HepG2 (cell line): ENCODE results near the gene SHISA5. TPM values are rescaled to one million over a fixed set of nuclear protein-coding genes. Genes with fewer than 3 reads are reported as not detected.

ENCODE experiments used
- GABPA ChIP-seq, 2 experiments: IDR thresholded peaks; 2 replicates each; pipeline ENCODE4 v1.6.1; 2011 to 2016; ENCODE audit warnings: low read depth in 2 of 2, low read length in 1 of 2, missing biosample characterization in 1 of 2, missing genetic modification characterization in 1 of 2
- PHB2 ChIP-seq: fragments of 450-650 bp; IDR thresholded peaks from 2 replicates; pipeline ENCODE4 v1.6.1; 2018; ENCODE audit not compliant: partially characterized antibody
- RFX5 ChIP-seq: IDR thresholded peaks from 2 replicates; pipeline ENCODE4 v1.6.1; 2011; ENCODE audit warnings: low read depth, low read length, improper control_type of control experiment
- TSC22D2 ChIP-seq: sonication (generic); formaldehyde crosslinking; IDR thresholded peaks from 2 replicates; pipeline ENCODE4 v1.5.1; 2020; ENCODE audit warnings: missing genetic modification reagents, mild to moderate bottlenecking, borderline replicate concordance
- ZNF674 ChIP-seq: sonication (generic); formaldehyde crosslinking; IDR thresholded peaks from 2 replicates; pipeline ENCODE4 v1.5.0; 2020; ENCODE audit warnings: low read depth, mild to moderate bottlenecking, missing genetic modification reagents
- polyA plus RNA-seq, 8 experiments: library from polyadenylated mRNA; depleted of rRNA in 3 of 8; stranded (reverse) in 7 of 8; unstranded in 1 of 8; fragments of >200 nt; fragmentation: Illumina TruSeq in 4 of 8; extraction: Trizol in 4 of 8; gene quantifications; 2 replicates each; pipeline versions ENCODE4 v1.2.1 to v1.2.3, GENCODE V29; 2011 to 2016; ENCODE audit warnings: low read depth in 4 of 8, missing spikeins in 1 of 8, mixed read lengths in 1 of 8; ENCODE audit not compliant: insufficient read depth in 1 of 8
- total RNA-seq, 5 experiments: library from RNA; depleted of rRNA; stranded (reverse); fragments of >200 nt; fragmentation: Illumina TruSeq; extraction: Trizol; gene quantifications; 2 replicates each; pipeline ENCODE4 v1.2.3, GENCODE V29; 2016; ENCODE audit warnings: low read depth in 1 of 5
- TF ChIP-seq, protein P1 (sequence below): sonication (generic); formaldehyde crosslinking; IDR thresholded peaks from 2 replicates; pipeline ENCODE4 v1.4.0; 2020; ENCODE audit warnings: missing genetic modification reagents, borderline replicate concordance
- TF ChIP-seq, protein P2 (sequence below): sonication (generic); formaldehyde crosslinking; IDR thresholded peaks from 2 replicates; pipeline ENCODE4 v1.9.0; 2021; ENCODE audit warnings: missing genetic modification reagents, mild to moderate bottlenecking, borderline replicate concordance
- TF ChIP-seq, protein P3 (sequence below): sonication (generic); formaldehyde crosslinking; IDR thresholded peaks from 2 replicates; pipeline ENCODE4 v1.8.0; 2022; ENCODE audit warnings: mild to moderate bottlenecking, missing genetic modification reagents
- TF ChIP-seq, protein P4 (sequence below): IDR thresholded peaks from 2 replicates; pipeline ENCODE4 v1.6.1; 2016; ENCODE audit warnings: mild to moderate bottlenecking, missing biosample characterization, missing genetic modification reagents
- TF ChIP-seq, protein P5 (sequence below): sonication (generic); formaldehyde crosslinking; IDR thresholded peaks from 2 replicates; pipeline ENCODE4 v1.9.0; 2021; ENCODE audit warnings: mild to moderate bottlenecking, missing genetic modification reagents

The SHISA5 gene
- total and polyA plus RNA-seq, 2 of the 13 experiments (the other 11 are each of a cell fraction or from before 2014, with no cell fraction given): 75.8 to 91.4 TPM

DNA sequence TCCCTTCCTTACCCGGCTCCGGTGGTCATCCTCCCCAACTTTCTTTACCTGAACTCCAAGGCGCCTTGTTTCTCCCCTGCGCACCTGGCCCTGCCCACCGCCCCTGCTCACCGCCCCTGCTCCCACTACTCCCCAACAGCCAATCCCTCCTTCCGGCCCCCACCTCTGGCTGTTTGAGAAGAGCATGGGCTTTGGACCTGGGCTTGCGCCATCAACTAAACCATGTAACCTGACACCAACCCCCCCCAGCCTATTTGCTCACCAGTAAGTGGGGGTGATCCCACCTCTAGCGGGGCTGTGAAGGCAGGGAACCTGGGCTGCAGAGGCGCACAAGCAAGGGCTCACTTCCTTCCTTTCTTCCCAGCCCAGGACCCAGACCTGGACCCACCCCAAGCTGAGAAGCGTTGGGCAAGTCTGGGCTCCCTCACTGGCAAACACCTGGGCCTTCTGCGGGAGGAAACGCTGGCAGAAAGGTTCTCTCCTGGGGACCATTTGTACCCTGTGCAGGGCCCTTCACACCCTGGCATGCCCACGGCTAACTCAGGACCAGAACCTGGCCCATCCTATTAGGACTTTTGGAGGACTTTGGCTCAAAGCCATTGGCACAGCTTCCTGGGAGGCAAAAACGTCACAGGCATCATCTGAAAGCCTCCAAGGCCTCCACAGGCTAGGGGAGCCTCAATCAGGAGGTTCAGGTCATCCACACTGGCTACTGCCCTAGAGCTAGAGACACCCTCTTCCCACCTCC lies 73.8 kb downstream of the SHISA5 start, which contains the start of gene PLXNB1 (continued):
- TF ChIP-seq, protein P1, sequence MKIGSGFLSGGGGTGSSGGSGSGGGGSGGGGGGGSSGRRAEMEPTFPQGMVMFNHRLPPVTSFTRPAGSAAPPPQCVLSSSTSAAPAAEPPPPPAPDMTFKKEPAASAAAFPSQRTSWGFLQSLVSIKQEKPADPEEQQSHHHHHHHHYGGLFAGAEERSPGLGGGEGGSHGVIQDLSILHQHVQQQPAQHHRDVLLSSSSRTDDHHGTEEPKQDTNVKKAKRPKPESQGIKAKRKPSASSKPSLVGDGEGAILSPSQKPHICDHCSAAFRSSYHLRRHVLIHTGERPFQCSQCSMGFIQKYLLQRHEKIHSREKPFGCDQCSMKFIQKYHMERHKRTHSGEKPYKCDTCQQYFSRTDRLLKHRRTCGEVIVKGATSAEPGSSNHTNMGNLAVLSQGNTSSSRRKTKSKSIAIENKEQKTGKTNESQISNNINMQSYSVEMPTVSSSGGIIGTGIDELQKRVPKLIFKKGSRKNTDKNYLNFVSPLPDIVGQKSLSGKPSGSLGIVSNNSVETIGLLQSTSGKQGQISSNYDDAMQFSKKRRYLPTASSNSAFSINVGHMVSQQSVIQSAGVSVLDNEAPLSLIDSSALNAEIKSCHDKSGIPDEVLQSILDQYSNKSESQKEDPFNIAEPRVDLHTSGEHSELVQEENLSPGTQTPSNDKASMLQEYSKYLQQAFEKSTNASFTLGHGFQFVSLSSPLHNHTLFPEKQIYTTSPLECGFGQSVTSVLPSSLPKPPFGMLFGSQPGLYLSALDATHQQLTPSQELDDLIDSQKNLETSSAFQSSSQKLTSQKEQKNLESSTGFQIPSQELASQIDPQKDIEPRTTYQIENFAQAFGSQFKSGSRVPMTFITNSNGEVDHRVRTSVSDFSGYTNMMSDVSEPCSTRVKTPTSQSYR (CRISPR knock-in tag): peak; percentile 88
- TF ChIP-seq, protein P2, sequence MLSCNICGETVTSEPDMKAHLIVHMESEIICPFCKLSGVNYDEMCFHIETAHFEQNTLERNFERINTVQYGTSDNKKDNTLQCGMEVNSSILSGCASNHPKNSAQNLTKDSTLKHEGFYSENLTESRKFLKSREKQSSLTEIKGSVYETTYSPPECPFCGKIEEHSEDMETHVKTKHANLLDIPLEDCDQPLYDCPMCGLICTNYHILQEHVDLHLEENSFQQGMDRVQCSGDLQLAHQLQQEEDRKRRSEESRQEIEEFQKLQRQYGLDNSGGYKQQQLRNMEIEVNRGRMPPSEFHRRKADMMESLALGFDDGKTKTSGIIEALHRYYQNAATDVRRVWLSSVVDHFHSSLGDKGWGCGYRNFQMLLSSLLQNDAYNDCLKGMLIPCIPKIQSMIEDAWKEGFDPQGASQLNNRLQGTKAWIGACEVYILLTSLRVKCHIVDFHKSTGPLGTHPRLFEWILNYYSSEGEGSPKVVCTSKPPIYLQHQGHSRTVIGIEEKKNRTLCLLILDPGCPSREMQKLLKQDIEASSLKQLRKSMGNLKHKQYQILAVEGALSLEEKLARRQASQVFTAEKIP (CRISPR knock-in tag): no peak
- TF ChIP-seq, protein P3, sequence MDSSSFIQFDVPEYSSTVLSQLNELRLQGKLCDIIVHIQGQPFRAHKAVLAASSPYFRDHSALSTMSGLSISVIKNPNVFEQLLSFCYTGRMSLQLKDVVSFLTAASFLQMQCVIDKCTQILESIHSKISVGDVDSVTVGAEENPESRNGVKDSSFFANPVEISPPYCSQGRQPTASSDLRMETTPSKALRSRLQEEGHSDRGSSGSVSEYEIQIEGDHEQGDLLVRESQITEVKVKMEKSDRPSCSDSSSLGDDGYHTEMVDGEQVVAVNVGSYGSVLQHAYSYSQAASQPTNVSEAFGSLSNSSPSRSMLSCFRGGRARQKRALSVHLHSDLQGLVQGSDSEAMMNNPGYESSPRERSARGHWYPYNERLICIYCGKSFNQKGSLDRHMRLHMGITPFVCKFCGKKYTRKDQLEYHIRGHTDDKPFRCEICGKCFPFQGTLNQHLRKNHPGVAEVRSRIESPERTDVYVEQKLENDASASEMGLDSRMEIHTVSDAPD (CRISPR knock-in tag): peak; percentile 91
- peak; percentile 77; the same call in 1 of the 2 replicates for TF ChIP-seq TSC22D2 (CRISPR knock-in tag)
- TF ChIP-seq, protein P4, sequence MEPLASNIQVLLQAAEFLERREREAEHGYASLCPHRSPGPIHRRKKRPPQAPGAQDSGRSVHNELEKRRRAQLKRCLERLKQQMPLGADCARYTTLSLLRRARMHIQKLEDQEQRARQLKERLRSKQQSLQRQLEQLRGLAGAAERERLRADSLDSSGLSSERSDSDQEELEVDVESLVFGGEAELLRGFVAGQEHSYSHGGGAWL (CRISPR knock-in tag): no peak; the same call in 1 of the 2 replicates
- TF ChIP-seq PHB2: no peak
- no peak for TF ChIP-seq GABPA (IDR thresholded peaks at IDR 0.05; ENCODE audit: low read depth, low read length)
- TF ChIP-seq GABPA (CRISPR knock-in tag; IDR thresholded peaks at IDR 0.05; ENCODE audit: low read depth): peak; percentile 88
- TF ChIP-seq, protein P5, sequence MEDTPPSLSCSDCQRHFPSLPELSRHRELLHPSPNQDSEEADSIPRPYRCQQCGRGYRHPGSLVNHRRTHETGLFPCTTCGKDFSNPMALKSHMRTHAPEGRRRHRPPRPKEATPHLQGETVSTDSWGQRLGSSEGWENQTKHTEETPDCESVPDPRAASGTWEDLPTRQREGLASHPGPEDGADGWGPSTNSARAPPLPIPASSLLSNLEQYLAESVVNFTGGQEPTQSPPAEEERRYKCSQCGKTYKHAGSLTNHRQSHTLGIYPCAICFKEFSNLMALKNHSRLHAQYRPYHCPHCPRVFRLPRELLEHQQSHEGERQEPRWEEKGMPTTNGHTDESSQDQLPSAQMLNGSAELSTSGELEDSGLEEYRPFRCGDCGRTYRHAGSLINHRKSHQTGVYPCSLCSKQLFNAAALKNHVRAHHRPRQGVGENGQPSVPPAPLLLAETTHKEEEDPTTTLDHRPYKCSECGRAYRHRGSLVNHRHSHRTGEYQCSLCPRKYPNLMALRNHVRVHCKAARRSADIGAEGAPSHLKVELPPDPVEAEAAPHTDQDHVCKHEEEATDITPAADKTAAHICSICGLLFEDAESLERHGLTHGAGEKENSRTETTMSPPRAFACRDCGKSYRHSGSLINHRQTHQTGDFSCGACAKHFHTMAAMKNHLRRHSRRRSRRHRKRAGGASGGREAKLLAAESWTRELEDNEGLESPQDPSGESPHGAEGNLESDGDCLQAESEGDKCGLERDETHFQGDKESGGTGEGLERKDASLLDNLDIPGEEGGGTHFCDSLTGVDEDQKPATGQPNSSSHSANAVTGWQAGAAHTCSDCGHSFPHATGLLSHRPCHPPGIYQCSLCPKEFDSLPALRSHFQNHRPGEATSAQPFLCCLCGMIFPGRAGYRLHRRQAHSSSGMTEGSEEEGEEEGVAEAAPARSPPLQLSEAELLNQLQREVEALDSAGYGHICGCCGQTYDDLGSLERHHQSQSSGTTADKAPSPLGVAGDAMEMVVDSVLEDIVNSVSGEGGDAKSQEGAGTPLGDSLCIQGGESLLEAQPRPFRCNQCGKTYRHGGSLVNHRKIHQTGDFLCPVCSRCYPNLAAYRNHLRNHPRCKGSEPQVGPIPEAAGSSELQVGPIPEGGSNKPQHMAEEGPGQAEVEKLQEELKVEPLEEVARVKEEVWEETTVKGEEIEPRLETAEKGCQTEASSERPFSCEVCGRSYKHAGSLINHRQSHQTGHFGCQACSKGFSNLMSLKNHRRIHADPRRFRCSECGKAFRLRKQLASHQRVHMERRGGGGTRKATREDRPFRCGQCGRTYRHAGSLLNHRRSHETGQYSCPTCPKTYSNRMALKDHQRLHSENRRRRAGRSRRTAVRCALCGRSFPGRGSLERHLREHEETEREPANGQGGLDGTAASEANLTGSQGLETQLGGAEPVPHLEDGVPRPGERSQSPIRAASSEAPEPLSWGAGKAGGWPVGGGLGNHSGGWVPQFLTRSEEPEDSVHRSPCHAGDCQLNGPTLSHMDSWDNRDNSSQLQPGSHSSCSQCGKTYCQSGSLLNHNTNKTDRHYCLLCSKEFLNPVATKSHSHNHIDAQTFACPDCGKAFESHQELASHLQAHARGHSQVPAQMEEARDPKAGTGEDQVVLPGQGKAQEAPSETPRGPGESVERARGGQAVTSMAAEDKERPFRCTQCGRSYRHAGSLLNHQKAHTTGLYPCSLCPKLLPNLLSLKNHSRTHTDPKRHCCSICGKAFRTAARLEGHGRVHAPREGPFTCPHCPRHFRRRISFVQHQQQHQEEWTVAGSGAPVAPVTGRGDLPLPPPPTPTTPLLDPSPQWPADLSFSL (CRISPR knock-in tag): no peak; the same call in 1 of the 2 replicates
- TF ChIP-seq RFX5: no peak
- peak; percentile 26 for TF ChIP-seq ZNF674 (CRISPR knock-in tag)
